Stimulated activated CD4-positive, alpha-beta T cell treated with anti-CD3 and anti-CD28 coated beads, TNF-alpha, amount 100 ng/mL, for 4 hours (primary cell): ENCODE results near the gene XAB2.
"Not testable (repeated sequence)": the region's sequence is repeated elsewhere in the genome, so short reads cannot be mapped to it uniquely, and the experiment has no call there.

Source experiments
- DNase-seq, 3 experiments: peaks; one replicate each; pipeline ENCODE4 v3.0.0-alpha.2; 2020; ENCODE audit warnings: low read depth in 3 of 3

The XAB2 gene

DNA sequence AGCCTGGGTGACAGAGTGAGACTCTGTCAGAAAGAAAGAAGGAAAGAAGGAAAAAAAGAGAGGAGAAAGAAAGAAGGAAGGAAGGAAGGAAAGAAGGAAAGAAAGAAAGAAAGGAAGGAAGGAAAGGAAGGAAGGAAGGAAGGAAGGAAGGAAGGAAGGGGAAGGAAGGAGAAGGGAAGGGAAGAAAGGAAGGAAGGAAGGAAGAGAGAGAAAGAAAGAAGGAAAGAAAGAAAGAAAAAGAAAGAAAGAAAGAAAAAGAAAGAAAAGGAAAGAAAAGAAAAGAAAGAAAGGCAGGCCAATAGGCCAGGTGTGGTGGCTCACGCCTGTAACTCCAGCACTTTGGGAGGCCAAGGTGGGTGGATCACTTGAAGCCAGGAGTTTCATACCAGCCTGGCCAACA, 51.9 kb downstream of the XAB2 start:
- DNase-seq, result not testable (repeated sequence)

DNA sequence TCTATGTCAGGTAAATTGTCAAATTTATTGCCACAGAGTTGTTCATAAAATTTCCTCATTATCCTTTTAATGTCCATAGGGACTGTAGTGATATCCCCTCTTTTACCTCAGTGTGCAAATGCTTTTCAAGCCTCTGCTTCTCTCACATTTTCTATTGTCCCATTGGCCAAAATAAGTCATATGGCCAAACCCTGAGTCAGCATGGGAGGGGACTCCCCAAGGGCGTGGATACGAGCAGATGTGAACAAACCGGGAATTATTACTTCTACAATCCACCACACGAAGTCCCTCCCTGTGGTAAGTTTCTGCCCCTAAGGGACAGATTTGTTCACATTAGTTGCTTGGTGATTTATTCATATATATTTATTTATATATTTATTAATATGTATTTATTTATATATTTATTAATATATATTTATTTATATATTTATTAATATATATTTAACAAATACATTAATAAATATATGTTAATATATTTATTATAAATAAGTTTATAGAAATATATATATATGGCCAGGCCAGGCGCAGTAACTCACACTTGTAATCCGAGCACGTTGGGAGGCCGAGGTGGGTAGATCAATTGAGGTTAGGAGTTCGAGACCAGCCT, 53.8 kb downstream of the XAB2 start:
- DNase-seq, result no peak

DNA sequence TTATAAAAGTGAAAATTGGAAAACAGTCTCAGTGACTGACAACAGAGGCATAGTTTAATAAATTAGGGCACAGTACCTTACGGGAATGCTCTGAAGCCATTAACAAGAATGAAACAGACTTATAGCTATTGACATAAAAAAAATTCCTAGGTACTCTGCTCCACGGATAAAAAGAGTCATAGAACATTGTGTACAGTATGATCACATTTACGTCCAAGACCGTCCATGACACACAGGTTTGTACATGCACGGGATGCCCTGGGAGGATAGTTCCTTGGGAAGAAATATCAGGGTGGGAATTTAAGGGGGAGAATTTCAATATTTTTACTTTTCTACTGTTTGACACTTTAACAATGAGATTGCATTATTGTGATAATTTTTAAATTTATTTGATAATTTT, 58.6 kb downstream of the XAB2 start:
- no peak for DNase-seq
